GM23338 (cell line): ENCODE measurements around the gene NKAIN2. TPM values are rescaled to one million over a fixed set of nuclear protein-coding genes. Genes with fewer than 3 reads are reported as not detected.

Source experiments
- ATAC-seq: fragments of 200-7000 bp; cut with Tn5 transposase; 3 replicates; pipeline ENCODE4 v1.9.1; 2020
- DNase-seq: peaks from one replicate; pipeline ENCODE4 v3.0.0-alpha.2; 2015; ENCODE audit warnings: low spot score
- H2AFZ ChIP-seq: fragments of 200-600 bp; sonication (generic); 2 replicates; pipeline ENCODE4 v1.8.0; 2016; ENCODE audit warnings: antibody characterized with exemption, mild to moderate bottlenecking, moderate library complexity
- H3F3A ChIP-seq: fragments of 200-600 bp; sonication (generic); replicated peaks from 2 replicates; pipeline ENCODE4 v1.8.0; 2017; ENCODE audit warnings: antibody characterized with exemption, mixed run types, low read depth
- H3K27ac ChIP-seq: fragments of 200-600 bp; sonication (generic); 2 replicates; pipeline ENCODE4 v1.6.1; 2016; ENCODE audit warnings: low read depth
- H3K27me3 ChIP-seq: fragments of 200-600 bp; sonication (generic); 2 replicates; pipeline ENCODE4 v1.8.0; 2016; ENCODE audit warnings: mild to moderate bottlenecking, mixed run types, moderate library complexity; ENCODE audit not compliant: insufficient read depth
- H3K36me3 ChIP-seq: fragments of 200-600 bp; sonication (generic); 2 replicates; pipeline ENCODE4 v1.8.0; 2016; ENCODE audit warnings: mild to moderate bottlenecking; ENCODE audit not compliant: insufficient read depth
- H3K4me1 ChIP-seq: fragments of 200-600 bp; sonication (generic); 2 replicates; pipeline ENCODE4 v1.8.0; 2016; ENCODE audit warnings: mild to moderate bottlenecking, moderate library complexity; ENCODE audit not compliant: insufficient read depth
- H3K4me2 ChIP-seq: fragments of 200-600 bp; sonication (generic); 2 replicates; pipeline ENCODE4 v1.7.1; 2017; ENCODE audit warnings: mixed run types
- H3K4me3 ChIP-seq: fragments of 200-600 bp; sonication (generic); 2 replicates; pipeline ENCODE4 v1.6.1; 2016; ENCODE audit warnings: mixed run types
- H3K79me2 ChIP-seq: fragments of 200-600 bp; sonication (generic); replicated peaks from 2 replicates; pipeline ENCODE4 v1.8.0; 2017; ENCODE audit warnings: mild to moderate bottlenecking; ENCODE audit not compliant: insufficient read depth
- H3K9me2 ChIP-seq: fragments of 200-600 bp; sonication (generic); 2 replicates; pipeline ENCODE4 v1.8.0; 2017; ENCODE audit not compliant: insufficient read depth
- H4K20me1 ChIP-seq: fragments of 200-600 bp; sonication (generic); replicated peaks from 2 replicates; pipeline ENCODE4 v1.8.0; 2017; ENCODE audit warnings: mild to moderate bottlenecking; ENCODE audit not compliant: insufficient read depth
- H3K27ac Mint-ChIP-seq: 2 replicates; pipeline ENCODE4 v1.8.0; 2020; ENCODE audit warnings: inconsistent platforms, mild to moderate bottlenecking, moderate library complexity, mixed read lengths
- H3K27me3 Mint-ChIP-seq: 3 replicates; pipeline ENCODE4 v1.8.0; 2022; ENCODE audit warnings: low read depth, mild to moderate bottlenecking, moderate library complexity, mixed read lengths, inconsistent platforms; ENCODE audit not compliant: insufficient read depth, poor library complexity
- H3K36me3 Mint-ChIP-seq: 3 replicates; pipeline ENCODE4 v1.8.0; 2021; ENCODE audit warnings: low read depth, mild to moderate bottlenecking, inconsistent platforms, moderate library complexity, mixed read lengths
- H3K4me1 Mint-ChIP-seq: 3 replicates; pipeline ENCODE4 v1.8.0; 2020; ENCODE audit warnings: mild to moderate bottlenecking, inconsistent platforms, mixed read lengths
- H3K4me3 Mint-ChIP-seq: 3 replicates; pipeline ENCODE4 v1.8.0; 2021; ENCODE audit warnings: moderate library complexity, mild to moderate bottlenecking, inconsistent platforms, mixed read lengths
- H3K9me3 Mint-ChIP-seq: 3 replicates; pipeline ENCODE4 v1.8.0; 2020; ENCODE audit warnings: moderate library complexity, mild to moderate bottlenecking, inconsistent platforms, mixed read lengths
- CREB1 ChIP-seq: fragments of 250-450 bp; sonication (Bioruptor Pico); IDR thresholded peaks from 2 replicates; pipeline ENCODE4 v1.5.0; 2020; ENCODE audit warnings: low read depth, mild to moderate bottlenecking, moderate library complexity
- EZH2 ChIP-seq: fragments of 200-600 bp; sonication (generic); IDR thresholded peaks from one replicate; pipeline ENCODE4 v1.8.0; 2017; ENCODE audit warnings: antibody characterized with exemption, mild to moderate bottlenecking, low read depth; ENCODE audit not compliant: unreplicated experiment
- EZH2phosphoT487 ChIP-seq: fragments of 200-600 bp; sonication (generic); IDR thresholded peaks from one replicate; pipeline ENCODE4 v1.8.1; 2018; ENCODE audit warnings: antibody characterized with exemption; ENCODE audit not compliant: unreplicated experiment
- JUNB ChIP-seq: IDR thresholded peaks from one replicate; pipeline ENCODE4 v1.6.1; 2016; ENCODE audit warnings: antibody characterized with exemption; ENCODE audit not compliant: unreplicated experiment
- NANOG ChIP-seq: IDR thresholded peaks from 2 replicates; pipeline ENCODE4 v1.6.1; 2016; ENCODE audit warnings: antibody characterized with exemption, borderline replicate concordance
- POLR2AphosphoS5 ChIP-seq: IDR thresholded peaks from 2 replicates; pipeline ENCODE4 v1.6.1; 2016; ENCODE audit warnings: antibody characterized with exemption, low read depth
- ZNF114 ChIP-seq: fragments of 250-450 bp; sonication (Bioruptor Pico); IDR thresholded peaks from 2 replicates; pipeline ENCODE4 v1.5.0; 2020; ENCODE audit warnings: mild to moderate bottlenecking, moderate library complexity
- ZNF331 ChIP-seq: fragments of 250-450 bp; sonication (Bioruptor Pico); IDR thresholded peaks from 2 replicates; pipeline ENCODE4 v1.5.0; 2020; ENCODE audit warnings: low read depth, mild to moderate bottlenecking, moderate library complexity
- polyA plus RNA-seq: library from polyadenylated mRNA; unstranded; fragments of >200 nt; fragmentation: Nextera tagmentation; extraction: Ambion mirVana; gene quantifications from 2 replicates; pipeline ENCODE4 v1.2.1, GENCODE V29; 2016
- total RNA-seq: library from RNA; depleted of rRNA; stranded (reverse); fragments of >200 nt; shearing (Covaris generic); gene quantifications from 2 replicates; pipeline ENCODE4 v1.2.3, GENCODE V29; 2014
- TF ChIP-seq, protein P1 (sequence below): fragments of 250-450 bp; sonication (Bioruptor Pico); IDR thresholded peaks from 2 replicates; pipeline ENCODE4 v1.5.0; 2020; ENCODE audit warnings: mild to moderate bottlenecking, moderate library complexity
- TF ChIP-seq, protein P2 (sequence below): IDR thresholded peaks from 2 replicates; pipeline ENCODE4 v1.6.1; 2016; ENCODE audit warnings: antibody characterized with exemption
- TF ChIP-seq, protein P3 (sequence below): IDR thresholded peaks from one replicate; pipeline ENCODE4 v1.6.1; 2018; ENCODE audit warnings: antibody characterized with exemption; ENCODE audit not compliant: unreplicated experiment

The NKAIN2 gene
- total and polyA plus RNA-seq, 2 experiments from 2014 or later, result 0.39 to 1.1 TPM

DNA sequence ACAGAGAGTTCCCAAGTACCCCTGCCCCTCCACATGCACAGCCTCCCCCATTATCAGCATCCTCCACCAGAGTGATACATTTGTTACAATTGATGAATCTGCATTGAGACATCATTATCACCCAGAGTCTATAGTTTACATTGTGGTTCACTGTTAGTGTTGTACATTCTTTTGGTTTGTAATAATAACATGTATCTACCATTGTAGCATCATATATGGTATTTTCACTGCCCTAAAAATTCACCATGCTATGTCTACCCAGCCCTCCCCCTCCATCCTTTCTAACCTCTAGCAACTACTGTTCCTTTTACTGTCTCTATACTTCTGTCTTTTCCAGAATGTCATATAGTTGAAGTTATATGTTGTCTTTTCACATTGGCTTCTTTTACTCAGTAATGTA, 884.7 kb downstream of the NKAIN2 start:
- Mint-ChIP-seq H3K9me3 (no peaks in the 10 kb centered on the region; the same call in 1 of the 3 replicates), H3K4me3 (no peak overlapping the region), H3K27ac (no peak overlapping the region), H3K27me3 (no peaks in the 10 kb centered on the region), H3K4me1 (peaks cover 14% of the 10 kb centered on the region; the same call in 2 of the 3 replicates), H3K36me3 (no peaks in the 10 kb centered on the region)
- Histone ChIP-seq H3F3A (no peaks in the 10 kb centered on the region), H3K4me1 (peaks cover 14% of the 10 kb centered on the region), H3K4me3 (no peak overlapping the region), H3K79me2 (no peaks in the 10 kb centered on the region), H3K27ac (no peak overlapping the region), H3K27me3 (no peaks in the 10 kb centered on the region), H4K20me1 (no peaks in the 10 kb centered on the region), H3K9me2 (no peaks in the 10 kb centered on the region), H3K4me2 (no peak overlapping the region), H3K36me3 (no peaks in the 10 kb centered on the region), H2AFZ (no peak overlapping the region)
- DNase-seq (no peak), ATAC-seq (no peak)
- no peak for TF ChIP-seq EZH2phosphoT487
- TF ChIP-seq, protein P1, sequence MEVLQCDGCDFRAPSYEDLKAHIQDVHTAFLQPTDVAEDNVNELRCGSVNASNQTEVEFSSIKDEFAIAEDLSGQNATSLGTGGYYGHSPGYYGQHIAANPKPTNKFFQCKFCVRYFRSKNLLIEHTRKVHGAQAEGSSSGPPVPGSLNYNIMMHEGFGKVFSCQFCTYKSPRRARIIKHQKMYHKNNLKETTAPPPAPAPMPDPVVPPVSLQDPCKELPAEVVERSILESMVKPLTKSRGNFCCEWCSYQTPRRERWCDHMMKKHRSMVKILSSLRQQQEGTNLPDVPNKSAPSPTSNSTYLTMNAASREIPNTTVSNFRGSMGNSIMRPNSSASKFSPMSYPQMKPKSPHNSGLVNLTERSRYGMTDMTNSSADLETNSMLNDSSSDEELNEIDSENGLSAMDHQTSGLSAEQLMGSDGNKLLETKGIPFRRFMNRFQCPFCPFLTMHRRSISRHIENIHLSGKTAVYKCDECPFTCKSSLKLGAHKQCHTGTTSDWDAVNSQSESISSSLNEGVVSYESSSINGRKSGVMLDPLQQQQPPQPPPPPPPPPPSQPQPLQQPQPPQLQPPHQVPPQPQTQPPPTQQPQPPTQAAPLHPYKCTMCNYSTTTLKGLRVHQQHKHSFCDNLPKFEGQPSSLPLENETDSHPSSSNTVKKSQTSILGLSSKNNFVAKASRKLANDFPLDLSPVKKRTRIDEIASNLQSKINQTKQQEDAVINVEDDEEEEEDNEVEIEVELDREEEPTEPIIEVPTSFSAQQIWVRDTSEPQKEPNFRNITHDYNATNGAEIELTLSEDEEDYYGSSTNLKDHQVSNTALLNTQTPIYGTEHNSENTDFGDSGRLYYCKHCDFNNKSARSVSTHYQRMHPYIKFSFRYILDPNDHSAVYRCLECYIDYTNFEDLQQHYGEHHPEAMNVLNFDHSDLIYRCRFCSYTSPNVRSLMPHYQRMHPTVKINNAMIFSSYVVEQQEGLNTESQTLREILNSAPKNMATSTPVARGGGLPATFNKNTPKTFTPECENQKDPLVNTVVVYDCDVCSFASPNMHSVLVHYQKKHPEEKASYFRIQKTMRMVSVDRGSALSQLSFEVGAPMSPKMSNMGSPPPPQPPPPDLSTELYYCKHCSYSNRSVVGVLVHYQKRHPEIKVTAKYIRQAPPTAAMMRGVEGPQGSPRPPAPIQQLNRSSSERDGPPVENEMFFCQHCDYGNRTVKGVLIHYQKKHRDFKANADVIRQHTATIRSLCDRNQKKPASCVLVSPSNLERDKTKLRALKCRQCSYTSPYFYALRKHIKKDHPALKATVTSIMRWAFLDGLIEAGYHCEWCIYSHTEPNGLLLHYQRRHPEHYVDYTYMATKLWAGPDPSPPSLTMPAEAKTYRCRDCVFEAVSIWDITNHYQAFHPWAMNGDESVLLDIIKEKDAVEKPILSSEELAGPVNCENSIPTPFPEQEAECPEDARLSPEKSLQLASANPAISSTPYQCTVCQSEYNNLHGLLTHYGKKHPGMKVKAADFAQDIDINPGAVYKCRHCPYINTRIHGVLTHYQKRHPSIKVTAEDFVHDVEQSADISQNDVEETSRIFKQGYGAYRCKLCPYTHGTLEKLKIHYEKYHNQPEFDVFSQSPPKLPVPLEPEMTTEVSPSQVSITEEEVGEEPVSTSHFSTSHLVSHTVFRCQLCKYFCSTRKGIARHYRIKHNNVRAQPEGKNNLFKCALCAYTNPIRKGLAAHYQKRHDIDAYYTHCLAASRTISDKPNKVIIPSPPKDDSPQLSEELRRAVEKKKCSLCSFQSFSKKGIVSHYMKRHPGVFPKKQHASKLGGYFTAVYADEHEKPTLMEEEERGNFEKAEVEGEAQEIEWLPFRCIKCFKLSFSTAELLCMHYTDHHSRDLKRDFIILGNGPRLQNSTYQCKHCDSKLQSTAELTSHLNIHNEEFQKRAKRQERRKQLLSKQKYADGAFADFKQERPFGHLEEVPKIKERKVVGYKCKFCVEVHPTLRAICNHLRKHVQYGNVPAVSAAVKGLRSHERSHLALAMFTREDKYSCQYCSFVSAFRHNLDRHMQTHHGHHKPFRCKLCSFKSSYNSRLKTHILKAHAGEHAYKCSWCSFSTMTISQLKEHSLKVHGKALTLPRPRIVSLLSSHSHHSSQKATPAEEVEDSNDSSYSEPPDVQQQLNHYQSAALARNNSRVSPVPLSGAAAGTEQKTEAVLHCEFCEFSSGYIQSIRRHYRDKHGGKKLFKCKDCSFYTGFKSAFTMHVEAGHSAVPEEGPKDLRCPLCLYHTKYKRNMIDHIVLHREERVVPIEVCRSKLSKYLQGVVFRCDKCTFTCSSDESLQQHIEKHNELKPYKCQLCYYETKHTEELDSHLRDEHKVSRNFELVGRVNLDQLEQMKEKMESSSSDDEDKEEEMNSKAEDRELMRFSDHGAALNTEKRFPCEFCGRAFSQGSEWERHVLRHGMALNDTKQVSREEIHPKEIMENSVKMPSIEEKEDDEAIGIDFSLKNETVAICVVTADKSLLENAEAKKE, result no peak
- no peak for TF ChIP-seq CREB1 (CRISPR knock-in tag)
- TF ChIP-seq ZNF114, result no peak
- no peak for TF ChIP-seq NANOG
- TF ChIP-seq, protein P2, sequence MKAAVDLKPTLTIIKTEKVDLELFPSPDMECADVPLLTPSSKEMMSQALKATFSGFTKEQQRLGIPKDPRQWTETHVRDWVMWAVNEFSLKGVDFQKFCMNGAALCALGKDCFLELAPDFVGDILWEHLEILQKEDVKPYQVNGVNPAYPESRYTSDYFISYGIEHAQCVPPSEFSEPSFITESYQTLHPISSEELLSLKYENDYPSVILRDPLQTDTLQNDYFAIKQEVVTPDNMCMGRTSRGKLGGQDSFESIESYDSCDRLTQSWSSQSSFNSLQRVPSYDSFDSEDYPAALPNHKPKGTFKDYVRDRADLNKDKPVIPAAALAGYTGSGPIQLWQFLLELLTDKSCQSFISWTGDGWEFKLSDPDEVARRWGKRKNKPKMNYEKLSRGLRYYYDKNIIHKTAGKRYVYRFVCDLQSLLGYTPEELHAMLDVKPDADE, result no peak
- no peak for TF ChIP-seq EZH2
- no peak for TF ChIP-seq ZNF331 (CRISPR knock-in tag)
- TF ChIP-seq JUNB, result no peak
- TF ChIP-seq POLR2AphosphoS5, result no peak
- TF ChIP-seq, protein P3, sequence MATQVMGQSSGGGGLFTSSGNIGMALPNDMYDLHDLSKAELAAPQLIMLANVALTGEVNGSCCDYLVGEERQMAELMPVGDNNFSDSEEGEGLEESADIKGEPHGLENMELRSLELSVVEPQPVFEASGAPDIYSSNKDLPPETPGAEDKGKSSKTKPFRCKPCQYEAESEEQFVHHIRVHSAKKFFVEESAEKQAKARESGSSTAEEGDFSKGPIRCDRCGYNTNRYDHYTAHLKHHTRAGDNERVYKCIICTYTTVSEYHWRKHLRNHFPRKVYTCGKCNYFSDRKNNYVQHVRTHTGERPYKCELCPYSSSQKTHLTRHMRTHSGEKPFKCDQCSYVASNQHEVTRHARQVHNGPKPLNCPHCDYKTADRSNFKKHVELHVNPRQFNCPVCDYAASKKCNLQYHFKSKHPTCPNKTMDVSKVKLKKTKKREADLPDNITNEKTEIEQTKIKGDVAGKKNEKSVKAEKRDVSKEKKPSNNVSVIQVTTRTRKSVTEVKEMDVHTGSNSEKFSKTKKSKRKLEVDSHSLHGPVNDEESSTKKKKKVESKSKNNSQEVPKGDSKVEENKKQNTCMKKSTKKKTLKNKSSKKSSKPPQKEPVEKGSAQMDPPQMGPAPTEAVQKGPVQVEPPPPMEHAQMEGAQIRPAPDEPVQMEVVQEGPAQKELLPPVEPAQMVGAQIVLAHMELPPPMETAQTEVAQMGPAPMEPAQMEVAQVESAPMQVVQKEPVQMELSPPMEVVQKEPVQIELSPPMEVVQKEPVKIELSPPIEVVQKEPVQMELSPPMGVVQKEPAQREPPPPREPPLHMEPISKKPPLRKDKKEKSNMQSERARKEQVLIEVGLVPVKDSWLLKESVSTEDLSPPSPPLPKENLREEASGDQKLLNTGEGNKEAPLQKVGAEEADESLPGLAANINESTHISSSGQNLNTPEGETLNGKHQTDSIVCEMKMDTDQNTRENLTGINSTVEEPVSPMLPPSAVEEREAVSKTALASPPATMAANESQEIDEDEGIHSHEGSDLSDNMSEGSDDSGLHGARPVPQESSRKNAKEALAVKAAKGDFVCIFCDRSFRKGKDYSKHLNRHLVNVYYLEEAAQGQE, result no peak
